GM19239 (cell line): ENCODE data around the gene TTYH2.

Experiments used
- DNase-seq: peaks from one replicate; pipeline ENCODE4 v3.0.0; 2011; ENCODE audit warnings: low spot score; ENCODE audit not compliant: insufficient read length
- FAIRE-seq: peaks from 2 replicates; lab custom pipeline; 2011; peaks lifted over from hg19 to GRCh38; lab: Jason Lieb, UNC

The TTYH2 gene

DNA sequence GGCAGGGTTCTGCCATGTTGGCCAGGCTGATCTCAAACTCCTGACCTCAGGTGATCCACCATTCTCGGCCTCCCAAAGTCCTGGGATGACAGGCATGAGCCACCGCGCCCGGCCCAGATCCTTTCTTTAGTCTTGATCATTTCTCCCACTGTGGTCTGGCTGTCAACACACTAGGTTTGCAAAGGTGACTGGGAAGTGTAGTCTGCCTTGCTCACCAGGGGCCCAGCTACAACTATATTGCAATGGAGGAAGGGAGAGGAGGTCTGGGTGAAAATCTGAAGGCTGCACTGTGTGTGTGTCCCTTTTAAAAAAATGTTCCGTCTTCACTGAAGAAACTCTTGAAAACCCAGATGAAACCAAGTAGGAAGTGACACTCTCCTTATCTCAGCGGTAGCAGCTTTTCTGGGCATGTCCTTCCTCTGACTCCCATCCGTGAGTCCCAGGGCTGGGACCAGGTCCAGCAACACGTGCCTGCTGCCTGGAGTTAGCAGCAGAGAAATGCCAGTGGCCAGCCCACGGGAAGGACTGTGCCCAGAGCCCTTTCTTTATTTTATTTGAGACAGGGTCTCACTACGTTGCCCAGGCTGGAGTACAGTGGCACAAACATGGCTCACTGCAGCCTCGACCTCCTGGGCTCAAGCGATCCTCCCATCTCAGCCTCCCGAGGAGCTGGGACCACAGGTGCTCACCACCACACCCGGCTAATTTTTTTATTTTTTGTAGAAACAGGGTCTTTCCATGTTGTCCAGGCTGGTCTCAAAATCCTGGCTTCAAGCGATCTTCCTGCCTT, 94.8 kb downstream of the TTYH2 start:
- no peak for DNase-seq
- no peak for FAIRE-seq

DNA sequence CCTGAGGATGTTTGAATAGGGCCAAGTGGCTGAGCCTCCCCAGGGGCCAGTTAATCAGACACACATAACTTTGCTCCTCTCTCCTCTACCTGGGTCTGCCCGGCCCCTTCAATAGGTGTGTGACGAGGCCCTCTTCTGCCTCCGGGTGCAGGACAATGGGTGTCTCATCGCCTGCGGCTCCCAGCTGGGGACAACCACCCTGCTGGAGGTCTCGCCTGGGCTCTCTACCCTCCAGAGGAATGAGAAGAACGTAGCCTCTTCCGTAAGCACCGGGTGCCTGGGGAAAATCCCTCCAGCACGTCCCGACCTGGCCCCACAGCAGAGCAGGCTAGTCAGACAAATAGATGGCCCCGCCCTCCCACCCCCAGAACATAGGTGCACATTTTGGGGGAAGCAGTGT, 96.5 kb downstream of the TTYH2 start:
- no peak for DNase-seq
- FAIRE-seq, result no peak
